Measurements from ENCODE around the gene DUSP2.

Gene DUSP2

GRCh38 chr2:96131813-96132745 lies 13.2 kb downstream of the DUSP2 start:
- DNase-seq (ENCODE audit: low read depth), result no peak

- no peak for DNase-seq (ENCODE audit: low read depth)
These were observed 14.0 kb downstream of the DUSP2 start for GRCh38 chr2:96131152-96131812.

- no peak for DNase-seq (ENCODE audit: low read depth)
These were observed 14.8 kb downstream of the DUSP2 start for GRCh38 chr2:96130483-96130882.

GRCh38 chr2:96129528-96130120 lies 15.6 kb downstream of the DUSP2 start:
- no peak for DNase-seq (ENCODE audit: low read depth)

GRCh38 chr2:96128456-96128855 lies 16.8 kb downstream of the DUSP2 start:
- DNase-seq (ENCODE audit: low read depth), result no peak

GRCh38 chr2:96124406-96125265 lies 20.6 kb downstream of the DUSP2 start:
- no peak for DNase-seq (ENCODE audit: low read depth)

GRCh38 chr2:96123936-96124335 lies 21.3 kb downstream of the DUSP2 start:
- DNase-seq (ENCODE audit: low read depth), result no peak

GRCh38 chr2:96123290-96123689 lies 21.9 kb downstream of the DUSP2 start:
- no peak for DNase-seq (ENCODE audit: low read depth)

GRCh38 chr2:96122391-96122790 lies 22.8 kb downstream of the DUSP2 start:
- no peak for DNase-seq (ENCODE audit: low read depth)

- DNase-seq (ENCODE audit: low read depth), result no peak
These were observed 23.8 kb downstream of the DUSP2 start for GRCh38 chr2:96121414-96121813.

- no peak for DNase-seq (ENCODE audit: low read depth)
These were observed 24.2 kb downstream of the DUSP2 start for GRCh38 chr2:96120991-96121390.

- no peak for DNase-seq (ENCODE audit: low read depth)
These were observed 25.0 kb downstream of the DUSP2 start for GRCh38 chr2:96120091-96120720.

GRCh38 chr2:96119389-96119751 lies 25.9 kb downstream of the DUSP2 start:
- no peak for DNase-seq (ENCODE audit: low read depth)

GRCh38 chr2:96118698-96119388 lies 26.4 kb downstream of the DUSP2 start:
- DNase-seq (ENCODE audit: low read depth), result no peak

GRCh38 chr2:96117701-96118588 lies 27.3 kb downstream of the DUSP2 start:
- DNase-seq (ENCODE audit: low read depth), result no peak

GRCh38 chr2:96116879-96117533 lies 28.2 kb downstream of the DUSP2 start:
- peak; percentile 56 for DNase-seq (ENCODE audit: low read depth)

- peak; percentile 64 for DNase-seq (ENCODE audit: low read depth)
These were observed 28.8 kb downstream of the DUSP2 start, which contains the start of gene ADRA2B for GRCh38 chr2:96116424-96116878. Gene ADRA2B (minus strand): TSS chr2:96116571. CDS start chr2:96116149, 422 bp downstream.

GRCh38 chr2:96115631-96116423 lies 29.4 kb downstream of the DUSP2 start:
- no peak for DNase-seq (ENCODE audit: low read depth)

All from activated T-cell treated with anti-CD3 and anti-CD28 coated beads for 24 hours (primary cell).